ENCODE results near the gene ZNF234.

Gene ZNF234

GRCh38 chr19:44190020-44190419 is 48.7 kb downstream of the ZNF234 start:
- no peak for TF ChIP-seq CTCF (conservative IDR thresholded peaks at IDR 0.05; ENCODE audit: low read length)
- TF ChIP-seq EZH2phosphoT487 (IDR thresholded peaks at IDR 0.05; ENCODE audit: borderline replicate concordance): no peak
- H3K9me3 ChIP-seq (ENCODE audit: insufficient read depth, low read depth, low read length): no peaks in the 10 kb centered on the region
- H3K9ac ChIP-seq (ENCODE audit: low read depth, low read length, poor library complexity, severe bottlenecking): no peak overlapping the region
- no peaks in the 10 kb centered on the region for H3K36me3 ChIP-seq (ENCODE audit: insufficient read depth, low read length)
- no peaks in the 10 kb centered on the region for H3F3A ChIP-seq (ENCODE audit: low read depth)
- H3K4me3 ChIP-seq (ENCODE audit: low read length, poor library complexity, severe bottlenecking): no peak overlapping the region
- no peaks in the 10 kb centered on the region for H3K9me2 ChIP-seq (replicated peaks; ENCODE audit: low read depth, low read length)
- no peak overlapping the region for H3K4me2 ChIP-seq (ENCODE audit: low read depth, low read length, poor library complexity, severe bottlenecking)
- H4K20me1 ChIP-seq (ENCODE audit: insufficient read depth, low read length, poor library complexity, severe bottlenecking): no peaks in the 10 kb centered on the region
- no peaks in the 10 kb centered on the region for H3K4me1 ChIP-seq (ENCODE audit: insufficient read depth, low read length, poor library complexity, severe bottlenecking)
- no peaks in the 10 kb centered on the region for H3K79me2 ChIP-seq (ENCODE audit: insufficient read depth, low read length)
- no peak overlapping the region for H2AFZ ChIP-seq (ENCODE audit: low read length)
- peaks cover 46% of the 10 kb centered on the region for H3K27me3 ChIP-seq (ENCODE audit: insufficient read depth, low read length, poor library complexity, severe bottlenecking)

DNA sequence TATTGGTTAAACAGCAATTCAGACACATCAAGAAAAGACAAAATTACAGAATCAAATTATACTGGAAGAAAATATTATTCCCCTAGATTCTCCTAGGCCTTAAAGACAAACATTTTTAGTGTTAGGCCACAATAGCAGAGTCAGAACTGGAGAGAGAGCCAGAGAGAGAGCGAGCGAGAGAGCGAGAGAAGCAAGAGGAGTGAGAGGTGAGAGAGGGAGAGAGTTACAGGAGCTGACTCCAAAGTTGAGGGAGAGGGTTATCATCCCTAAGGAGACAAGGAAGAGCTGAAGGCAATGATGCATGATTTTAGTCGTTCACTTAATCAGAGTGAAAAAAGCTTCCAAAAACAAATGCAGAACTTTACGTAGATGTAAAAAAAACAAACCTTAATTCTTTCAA is 50.8 kb downstream of the ZNF234 start:
- no peak for TF ChIP-seq CTCF (conservative IDR thresholded peaks at IDR 0.05; ENCODE audit: low read length)
- TF ChIP-seq EZH2phosphoT487 (IDR thresholded peaks at IDR 0.05; ENCODE audit: borderline replicate concordance): no peak
- no peak overlapping the region for H3K4me2 ChIP-seq (ENCODE audit: low read depth, low read length, poor library complexity, severe bottlenecking)
- no peaks in the 10 kb centered on the region for H3K9me3 ChIP-seq (ENCODE audit: insufficient read depth, low read depth, low read length)
- H3K27me3 ChIP-seq (ENCODE audit: insufficient read depth, low read length, poor library complexity, severe bottlenecking): peaks cover 49% of the 10 kb centered on the region
- H3K9ac ChIP-seq (ENCODE audit: low read depth, low read length, poor library complexity, severe bottlenecking): no peak overlapping the region
- H3K4me1 ChIP-seq (ENCODE audit: insufficient read depth, low read length, poor library complexity, severe bottlenecking): no peaks in the 10 kb centered on the region
- H3K36me3 ChIP-seq (ENCODE audit: insufficient read depth, low read length): no peaks in the 10 kb centered on the region
- H3K9me2 ChIP-seq (replicated peaks; ENCODE audit: low read depth, low read length): no peaks in the 10 kb centered on the region
- H3F3A ChIP-seq (ENCODE audit: low read depth): no peaks in the 10 kb centered on the region
- H2AFZ ChIP-seq (ENCODE audit: low read length): no peak overlapping the region
- H4K20me1 ChIP-seq (ENCODE audit: insufficient read depth, low read length, poor library complexity, severe bottlenecking): no peaks in the 10 kb centered on the region
- H3K4me3 ChIP-seq (ENCODE audit: low read length, poor library complexity, severe bottlenecking): no peak overlapping the region
- H3K79me2 ChIP-seq (ENCODE audit: insufficient read depth, low read length): no peaks in the 10 kb centered on the region

DNA sequence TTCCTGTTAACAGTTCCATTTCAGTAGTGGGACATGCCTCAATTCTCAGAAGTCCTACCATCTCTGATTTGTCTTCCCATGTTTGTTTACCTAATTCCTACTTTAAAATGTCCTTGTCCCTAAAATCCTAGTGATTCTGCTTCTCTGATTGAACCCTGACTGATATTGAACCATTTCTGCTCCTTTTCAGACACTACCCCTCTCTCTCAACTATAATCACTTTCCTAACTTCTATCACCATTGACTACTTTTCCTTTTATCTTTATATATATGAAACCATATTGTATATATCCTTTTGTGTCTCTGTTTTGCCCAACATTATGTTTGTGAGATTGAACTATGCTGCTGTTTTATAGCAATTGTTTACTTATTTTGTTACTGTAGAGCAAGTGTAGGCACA is 55.4 kb downstream of the ZNF234 start:
- TF ChIP-seq CTCF (conservative IDR thresholded peaks at IDR 0.05; ENCODE audit: low read length) (no peak), EZH2phosphoT487 (IDR thresholded peaks at IDR 0.05; ENCODE audit: borderline replicate concordance) (no peak)

More for the DNA sequence above, 55.4 kb downstream of the ZNF234 start:
- Histone ChIP-seq H3K9me2 (replicated peaks; ENCODE audit: low read depth, low read length) (no peaks in the 10 kb centered on the region), H2AFZ (ENCODE audit: low read length) (no peak overlapping the region), H3F3A (ENCODE audit: low read depth) (no peaks in the 10 kb centered on the region), H3K79me2 (ENCODE audit: insufficient read depth, low read length) (no peaks in the 10 kb centered on the region), H3K9me3 (ENCODE audit: insufficient read depth, low read depth, low read length) (no peaks in the 10 kb centered on the region), H3K4me3 (ENCODE audit: low read length, poor library complexity, severe bottlenecking) (no peak overlapping the region), H3K9ac (ENCODE audit: low read depth, low read length, poor library complexity, severe bottlenecking) (no peak overlapping the region), H4K20me1 (ENCODE audit: insufficient read depth, low read length, poor library complexity, severe bottlenecking) (no peaks in the 10 kb centered on the region), H3K4me2 (ENCODE audit: low read depth, low read length, poor library complexity, severe bottlenecking) (no peak overlapping the region), H3K27me3 (ENCODE audit: insufficient read depth, low read length, poor library complexity, severe bottlenecking) (peaks cover 70% of the 10 kb centered on the region), H3K4me1 (ENCODE audit: insufficient read depth, low read length, poor library complexity, severe bottlenecking) (no peaks in the 10 kb centered on the region), H3K36me3 (ENCODE audit: insufficient read depth, low read length) (no peaks in the 10 kb centered on the region)
